HUES48 (cell line): ENCODE data around the gene COL1A1.

ENCODE experiments used
- H3K27ac ChIP-seq: one replicate; pipeline ENCODE4 v1.7.0; 2013; ENCODE audit warnings: low read depth, low read length, inconsistent platforms
- H3K27me3 ChIP-seq: 2 replicates; pipeline ENCODE4 v1.6.1; 2013; ENCODE audit warnings: mild to moderate bottlenecking, low read length; ENCODE audit not compliant: control insufficient read depth, insufficient read depth
- H3K36me3 ChIP-seq: 2 replicates; pipeline ENCODE4 v1.6.1; 2013; ENCODE audit warnings: low read length; ENCODE audit not compliant: control insufficient read depth, insufficient read depth
- H3K4me1 ChIP-seq: 2 replicates; pipeline ENCODE4 v1.6.1; 2013; ENCODE audit warnings: mild to moderate bottlenecking, low read length; ENCODE audit not compliant: control insufficient read depth, insufficient read depth
- H3K4me3 ChIP-seq: 2 replicates; pipeline ENCODE4 v1.5.1; 2013; ENCODE audit warnings: mild to moderate bottlenecking, low read depth, low read length
- H3K9ac ChIP-seq: 2 replicates; pipeline ENCODE4 v1.6.1; 2013; ENCODE audit warnings: mild to moderate bottlenecking, low read depth, low read length, moderate library complexity
- H3K9me3 ChIP-seq: 2 replicates; pipeline ENCODE4 v1.6.1; 2013; ENCODE audit warnings: low read length; ENCODE audit not compliant: control insufficient read depth, insufficient read depth

Gene COL1A1

GRCh38 chr17:50207315-50207714, 5.9 kb upstream of the COL1A1 start:
- no peak overlapping the region for H3K4me3 ChIP-seq
- H3K27ac ChIP-seq, result peak overlapping the region; percentile 48
- peaks cover 57% of the 10 kb centered on the region for H3K4me1 ChIP-seq
- H3K9ac ChIP-seq, result no peak overlapping the region
- H3K36me3 ChIP-seq, result no peaks in the 10 kb centered on the region
- H3K27me3 ChIP-seq, result peaks cover 11% of the 10 kb centered on the region
- H3K9me3 ChIP-seq, result no peaks in the 10 kb centered on the region

- Histone ChIP-seq H3K4me1 (peaks cover 51% of the 10 kb centered on the region), H3K9me3 (no peaks in the 10 kb centered on the region), H3K27me3 (peaks cover 17% of the 10 kb centered on the region), H3K36me3 (no peaks in the 10 kb centered on the region), H3K4me3 (no peak overlapping the region), H3K9ac (no peak overlapping the region), H3K27ac (no peak overlapping the region)
Observed at GRCh38 chr17:50206604-50207293, 5.3 kb upstream of the COL1A1 start.

- no peaks in the 10 kb centered on the region for H3K36me3 ChIP-seq
- peaks cover 24% of the 10 kb centered on the region for H3K27me3 ChIP-seq
- H3K4me1 ChIP-seq, result peaks cover 45% of the 10 kb centered on the region
- H3K27ac ChIP-seq, result no peak overlapping the region
- H3K9me3 ChIP-seq, result no peaks in the 10 kb centered on the region
- H3K9ac ChIP-seq, result no peak overlapping the region
- no peak overlapping the region for H3K4me3 ChIP-seq
Observed at GRCh38 chr17:50205963-50206505, 4.6 kb upstream of the COL1A1 start.

GRCh38 chr17:50205111-50205962, 3.9 kb upstream of the COL1A1 start:
- Histone ChIP-seq H3K9ac (no peak overlapping the region), H3K36me3 (no peaks in the 10 kb centered on the region), H3K27ac (no peak overlapping the region), H3K4me1 (peaks cover 38% of the 10 kb centered on the region), H3K27me3 (peaks cover 27% of the 10 kb centered on the region), H3K9me3 (no peaks in the 10 kb centered on the region), H3K4me3 (no peak overlapping the region)

- no peaks in the 10 kb centered on the region for H3K9me3 ChIP-seq
- H3K27me3 ChIP-seq, result peaks cover 27% of the 10 kb centered on the region
- no peak overlapping the region for H3K27ac ChIP-seq
- H3K4me1 ChIP-seq, result peaks cover 29% of the 10 kb centered on the region
- H3K4me3 ChIP-seq, result no peak overlapping the region
- H3K9ac ChIP-seq, result no peak overlapping the region
- no peaks in the 10 kb centered on the region for H3K36me3 ChIP-seq
Observed at GRCh38 chr17:50204431-50204830, 3.0 kb upstream of the COL1A1 start.

- Histone ChIP-seq H3K9ac (no peak overlapping the region), H3K4me3 (no peak overlapping the region), H3K27me3 (peaks cover 27% of the 10 kb centered on the region), H3K36me3 (0 out of 2 replicates have a peak, but pooled peaks cover under 1% of the 10 kb centered on the region), H3K4me1 (peaks cover 23% of the 10 kb centered on the region), H3K9me3 (no peaks in the 10 kb centered on the region), H3K27ac (no peak overlapping the region)
Observed at GRCh38 chr17:50203604-50204345, 2.3 kb upstream of the COL1A1 start.

GRCh38 chr17:50203086-50203485, 1.7 kb upstream of the COL1A1 start:
- peaks cover 27% of the 10 kb centered on the region for H3K27me3 ChIP-seq
- H3K4me1 ChIP-seq, result peaks cover 16% of the 10 kb centered on the region
- no peak overlapping the region for H3K9ac ChIP-seq
- no peaks in the 10 kb centered on the region for H3K9me3 ChIP-seq
- H3K4me3 ChIP-seq, result no peak overlapping the region
- peaks cover 6% of the 10 kb centered on the region; the same call in 1 of the 2 replicates for H3K36me3 ChIP-seq
- H3K27ac ChIP-seq, result no peak overlapping the region

GRCh38 chr17:50200457-50201275, 765 bp downstream of the COL1A1 start:
- Histone ChIP-seq H3K4me1 (no peaks in the 10 kb centered on the region), H3K4me3 (peak overlapping the region; percentile 72), H3K27me3 (peaks cover 27% of the 10 kb centered on the region), H3K36me3 (peaks cover 29% of the 10 kb centered on the region), H3K9me3 (no peaks in the 10 kb centered on the region), H3K27ac (peak overlapping the region; percentile 69), H3K9ac (0 out of 2 replicates have a peak overlapping the region, but pooled peaks have one; percentile 11)

- no peaks in the 10 kb centered on the region for H3K9me3 ChIP-seq
- no peak overlapping the region for H3K9ac ChIP-seq
- H3K27me3 ChIP-seq, result peaks cover 22% of the 10 kb centered on the region
- H3K4me3 ChIP-seq, result peak overlapping the region; percentile 72
- peaks cover 36% of the 10 kb centered on the region for H3K36me3 ChIP-seq
- H3K4me1 ChIP-seq, result no peaks in the 10 kb centered on the region
- peak overlapping the region; percentile 69 for H3K27ac ChIP-seq
Observed at GRCh38 chr17:50199803-50200456, 1.5 kb downstream of the COL1A1 start.
